CD4-positive, CD25-positive, alpha-beta regulatory T cell (primary cell): ENCODE data around the gene XYLT1. TPM values are rescaled to one million over a fixed set of nuclear protein-coding genes. Genes with fewer than 3 reads are reported as not detected.
A peak's percentile ranks its signal among the peaks of the same experiment; 100 is the strongest.

Experiments
- ATAC-seq, 2 donors: fragments of 150-1000 bp; cut with Tn5 transposase; one replicate each; pipeline ENCODE4 v1.10.0; 2021; ENCODE audit warnings: low read depth in 2 of 2, moderate number of reproducible peaks in 2 of 2, moderate library complexity in 1 of 2
- DNase-seq, 3 donors: peaks; one replicate each; pipeline versions ENCODE4 v3.0.0 to v3.0.0-alpha.2; 2012 to 2022; ENCODE audit warnings: mixed read lengths in 1 of 3
- H3K27ac ChIP-seq: one replicate; pipeline ENCODE4 v1.7.0; 2013; ENCODE audit warnings: mild to moderate bottlenecking, low read length; ENCODE audit not compliant: insufficient read depth, poor library complexity, severe bottlenecking
- H3K27me3 ChIP-seq: one replicate; pipeline ENCODE4 v1.7.0; 2013; ENCODE audit warnings: low read length; ENCODE audit not compliant: control insufficient read depth, insufficient read depth
- H3K36me3 ChIP-seq: one replicate; pipeline ENCODE4 v1.7.0; 2013; ENCODE audit warnings: mild to moderate bottlenecking, low read length, moderate library complexity; ENCODE audit not compliant: control insufficient read depth, insufficient read depth
- H3K4me1 ChIP-seq: 2 replicates; pipeline ENCODE4 v1.7.0; 2013; ENCODE audit warnings: mild to moderate bottlenecking, low read length; ENCODE audit not compliant: insufficient read depth, control insufficient read depth, poor library complexity, severe bottlenecking
- H3K4me3 ChIP-seq: one replicate; pipeline ENCODE4 v1.7.0; 2013; ENCODE audit warnings: low read depth, mild to moderate bottlenecking, low read length, moderate library complexity
- H3K9me3 ChIP-seq, 2 experiments: 1 replicate in 1 of 2; 2 replicates in 1 of 2; pipeline ENCODE4 v1.7.0; 2013; ENCODE audit warnings: low read length in 2 of 2, mild to moderate bottlenecking in 1 of 2, moderate library complexity in 1 of 2; ENCODE audit not compliant: control insufficient read depth in 2 of 2
- H3K27ac Mint-ChIP-seq, 3 donors: one replicate each; pipeline ENCODE4 v1.8.0; 2020 to 2022; ENCODE audit warnings: mild to moderate bottlenecking in 3 of 3, mixed read lengths in 3 of 3, moderate library complexity in 2 of 3
- H3K27me3 Mint-ChIP-seq: one replicate; pipeline ENCODE4 v1.8.0; 2022; ENCODE audit warnings: mild to moderate bottlenecking, mixed read lengths
- H3K36me3 Mint-ChIP-seq: one replicate; pipeline ENCODE4 v1.8.0; 2020; ENCODE audit warnings: mixed read lengths
- H3K4me1 Mint-ChIP-seq, 4 donors: one replicate each; pipeline ENCODE4 v1.8.0; 2020 to 2022; ENCODE audit warnings: mixed read lengths in 4 of 4, mild to moderate bottlenecking in 1 of 4
- H3K4me3 Mint-ChIP-seq, 4 donors: one replicate each; pipeline ENCODE4 v1.8.0; 2020 to 2022; ENCODE audit warnings: mild to moderate bottlenecking in 4 of 4, mixed read lengths in 4 of 4, moderate library complexity in 3 of 4
- H3K9me3 Mint-ChIP-seq, 7 donors: one replicate each; pipeline ENCODE4 v1.8.0; 2020 to 2022; ENCODE audit warnings: mixed read lengths in 7 of 7, mild to moderate bottlenecking in 3 of 7, moderate library complexity in 2 of 7
- polyA plus RNA-seq, 4 donors: library from polyadenylated mRNA; unstranded; fragments of 300-500 nt; fragmentation: Illumina TruSeq; gene quantifications; one replicate each; pipeline ENCODE4 v1.2.3, GENCODE V29; 2021
- total RNA-seq: library from RNA; stranded (reverse); gene quantifications from one replicate; pipeline ENCODE4 v1.2.3, GENCODE V29; 2022

Gene XYLT1
- total and polyA plus RNA-seq, 5 donors from 2014 or later = 0.68 to 26.3 (median 3.1) TPM

DNA sequence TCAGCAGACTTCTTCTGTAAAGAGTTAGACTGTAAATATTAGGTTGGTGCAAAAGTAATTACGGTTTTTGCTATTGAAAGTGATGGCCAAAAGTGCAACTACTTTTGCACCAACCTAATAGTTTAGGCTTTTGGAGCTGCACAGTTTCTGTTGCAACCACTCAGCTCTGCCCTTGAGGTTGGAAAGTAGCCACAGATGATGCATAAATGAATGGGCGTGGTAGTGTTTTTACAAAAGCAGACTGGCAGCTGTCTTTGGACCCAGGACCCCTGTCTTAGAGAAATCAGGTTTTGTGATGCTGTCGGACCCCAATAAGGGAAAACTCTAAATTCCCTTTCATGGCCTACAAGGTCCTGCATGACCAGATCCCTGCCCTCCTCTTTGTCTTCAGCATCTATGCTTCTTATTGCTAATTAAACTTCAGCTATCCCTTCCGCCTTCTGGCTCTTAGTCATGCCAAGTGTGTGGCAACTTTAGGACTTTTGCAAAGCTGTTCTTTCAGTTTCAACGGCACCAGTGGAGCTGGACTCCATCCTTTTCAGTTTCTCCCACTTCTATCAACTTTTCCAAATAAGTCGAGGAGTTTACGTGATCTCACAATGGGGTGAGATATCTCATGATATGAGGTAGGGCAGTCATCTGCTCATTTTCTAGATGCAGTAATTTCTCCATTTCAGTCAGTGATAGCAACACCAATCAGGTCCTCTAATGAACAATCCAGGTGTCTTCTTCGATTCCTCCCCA lies 232.3 kb downstream of the XYLT1 start:
- no peaks in the 10 kb centered on the region for H3K27me3 Mint-ChIP-seq
- H3K4me1 Mint-ChIP-seq = peaks cover 11 to 31% (median 24%) of the 10 kb centered on the region in 4 donors
- no peaks in the 10 kb centered on the region for H3K9me3 ChIP-seq
- no peak overlapping the region for H3K4me3 Mint-ChIP-seq
- peaks cover 7% of the 10 kb centered on the region for H3K36me3 ChIP-seq
- H3K27ac Mint-ChIP-seq = peak overlapping the region in 1 of 3 donors; percentile 26
- no peaks in the 10 kb centered on the region for H3K4me1 ChIP-seq
- no peak for ATAC-seq
- peak in 1 of 3 donors; percentile 21 for DNase-seq
- H3K4me3 ChIP-seq = no peak overlapping the region
- no peaks in the 10 kb centered on the region for H3K27me3 ChIP-seq
- H3K27ac ChIP-seq = no peak overlapping the region
- H3K9me3 Mint-ChIP-seq = peaks cover 0 to 2% (median 0%) of the 10 kb centered on the region in 7 donors
- peaks cover 43% of the 10 kb centered on the region for H3K36me3 Mint-ChIP-seq

DNA sequence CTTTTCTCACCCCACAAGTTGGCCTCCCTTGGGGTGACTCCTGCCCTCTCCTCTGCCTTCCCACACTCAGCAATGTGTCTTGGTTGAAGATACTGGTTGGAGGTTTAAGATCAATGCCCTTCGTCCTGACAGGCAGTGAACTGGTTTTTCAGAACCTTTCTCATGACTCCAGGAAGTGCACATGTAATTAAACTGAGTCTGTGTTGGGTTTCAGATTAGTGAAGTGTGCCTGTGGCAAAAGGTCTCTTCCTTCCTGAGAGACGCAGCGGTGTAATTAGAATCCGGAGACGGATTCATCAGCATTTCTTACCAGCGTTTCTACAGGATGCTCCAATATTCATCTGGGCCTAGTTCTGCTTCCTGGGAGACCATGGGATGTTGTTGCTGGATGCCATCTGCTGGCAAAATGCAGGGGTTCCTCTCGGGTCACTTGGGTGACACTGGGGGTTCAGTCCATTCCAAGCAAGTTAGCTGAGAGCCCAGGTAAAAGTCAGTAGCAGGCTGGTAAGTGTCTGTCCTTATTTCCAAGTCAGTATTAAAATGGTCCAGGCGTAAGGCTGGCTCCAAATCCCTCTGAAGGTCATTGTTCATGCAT lies 233.3 kb downstream of the XYLT1 start:
- no peaks in the 10 kb centered on the region for H3K27me3 ChIP-seq

DNA sequence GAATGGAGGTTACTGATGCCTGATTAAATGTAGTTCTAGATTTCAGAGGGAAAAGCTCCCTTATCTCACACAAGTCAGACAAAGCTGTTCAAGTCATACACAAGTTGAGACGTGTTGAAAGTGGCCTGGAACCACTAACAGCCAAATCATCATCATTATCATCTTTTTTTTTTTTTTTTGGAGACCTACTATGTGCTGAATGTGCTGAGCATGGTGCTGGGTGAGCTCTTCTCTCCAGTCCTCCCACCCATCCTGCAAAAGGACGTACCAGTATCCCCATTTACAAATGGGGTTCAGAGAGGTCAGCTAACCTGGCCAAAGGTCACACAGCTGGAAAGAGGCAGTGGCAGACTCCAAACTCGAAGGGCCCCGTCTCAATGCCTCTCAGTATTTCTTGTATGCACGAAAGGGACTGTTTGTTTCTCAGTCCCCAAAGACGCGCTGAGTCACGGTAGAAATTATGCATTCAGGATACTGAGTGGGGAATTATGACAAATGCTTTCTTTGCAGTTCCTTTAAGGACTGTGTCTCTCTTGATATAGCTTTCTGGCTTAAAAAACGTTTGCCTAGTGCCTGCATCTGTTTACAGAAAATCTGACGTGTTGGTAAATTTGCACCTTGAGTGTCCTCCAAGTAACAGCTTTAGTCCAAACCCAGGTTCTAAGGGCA lies 235.5 kb downstream of the XYLT1 start:
- no peaks in the 10 kb centered on the region for H3K27me3 Mint-ChIP-seq
- DNase-seq (no peak), ATAC-seq (no peak)
- no peak overlapping the region for H3K27ac ChIP-seq
- peaks cover 7% of the 10 kb centered on the region for H3K36me3 ChIP-seq
- no peaks in the 10 kb centered on the region for H3K27me3 ChIP-seq
- no peak overlapping the region for H3K4me3 Mint-ChIP-seq
- H3K27ac Mint-ChIP-seq = no peak overlapping the region
- peaks cover 0 to 2% (median 0%) of the 10 kb centered on the region in 7 donors for H3K9me3 Mint-ChIP-seq
- H3K36me3 Mint-ChIP-seq = peaks cover 43% of the 10 kb centered on the region
- H3K4me1 ChIP-seq = no peaks in the 10 kb centered on the region
- no peak overlapping the region for H3K4me3 ChIP-seq
- H3K4me1 Mint-ChIP-seq = peaks cover 11 to 31% (median 22%) of the 10 kb centered on the region in 4 donors
- no peaks in the 10 kb centered on the region for H3K9me3 ChIP-seq

More for the DNA sequence above, 233.3 kb downstream of the XYLT1 start:
- Mint-ChIP-seq H3K36me3 (peaks cover 44% of the 10 kb centered on the region), H3K4me3 (peak overlapping the region in 1 of 4 donors; percentile 13), H3K27ac (peak overlapping the region in 1 of 3 donors; percentile 62), H3K27me3 (no peaks in the 10 kb centered on the region), H3K4me1 (peaks cover 11 to 32% (median 22%) of the 10 kb centered on the region in 4 donors), H3K9me3 (peaks cover 0 to 2% (median 0%) of the 10 kb centered on the region in 7 donors)
- Histone ChIP-seq H3K4me3 (no peak overlapping the region), H3K4me1 (no peaks in the 10 kb centered on the region), H3K9me3 (no peaks in the 10 kb centered on the region), H3K36me3 (peaks cover 7% of the 10 kb centered on the region), H3K27ac (no peak overlapping the region)
- DNase-seq = peak in 1 of 3 donors; percentile 24
- ATAC-seq = no peak

DNA sequence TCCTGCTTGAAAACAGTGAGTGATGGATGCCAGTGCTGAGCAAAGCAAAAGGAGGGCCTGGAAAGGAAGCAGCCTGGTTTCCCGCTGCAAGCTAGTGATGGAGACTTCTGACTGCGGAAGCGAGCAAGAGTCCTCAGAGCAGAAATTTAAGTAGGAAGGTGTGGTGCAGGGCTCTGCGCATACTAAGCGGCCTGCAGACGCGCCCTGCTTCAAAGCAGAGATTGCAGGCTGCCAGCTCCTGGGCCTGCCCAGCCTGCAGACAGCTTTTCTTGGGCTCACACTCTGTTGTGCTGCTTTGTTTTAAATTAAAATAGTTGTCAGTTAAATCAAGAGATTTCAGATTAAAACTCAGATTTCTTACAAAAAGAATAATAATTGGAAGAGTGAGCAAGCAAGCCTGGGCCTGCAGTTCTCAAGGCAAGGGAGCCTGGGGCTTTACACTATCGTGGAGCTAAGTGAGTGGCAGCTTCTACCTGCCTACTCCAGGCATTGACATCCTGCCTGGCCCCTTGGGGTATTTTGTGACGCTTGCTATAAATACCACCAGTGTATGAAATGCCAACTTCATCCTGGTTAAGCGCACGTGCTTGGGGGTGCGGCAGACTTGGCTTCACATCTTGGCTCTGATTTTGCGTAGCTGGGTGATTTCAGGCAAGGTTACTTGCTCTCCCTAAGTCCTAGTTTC lies 237.3 kb downstream of the XYLT1 start:
- peaks cover 9% of the 10 kb centered on the region for H3K36me3 ChIP-seq
- H3K27me3 Mint-ChIP-seq = no peaks in the 10 kb centered on the region
- ATAC-seq = no peak
- no peak overlapping the region for H3K4me3 ChIP-seq
- H3K27ac ChIP-seq = no peak overlapping the region
- H3K9me3 Mint-ChIP-seq = no peaks in the 10 kb centered on the region
- H3K4me3 Mint-ChIP-seq = no peak overlapping the region
- H3K36me3 Mint-ChIP-seq = peaks cover 33% of the 10 kb centered on the region
- no peak overlapping the region for H3K27ac Mint-ChIP-seq
- no peaks in the 10 kb centered on the region for H3K9me3 ChIP-seq
- no peaks in the 10 kb centered on the region for H3K27me3 ChIP-seq
- H3K4me1 ChIP-seq = no peaks in the 10 kb centered on the region
- peaks cover 5 to 17% (median 14%) of the 10 kb centered on the region in 4 donors for H3K4me1 Mint-ChIP-seq
- no peak for DNase-seq

- H3K36me3 Mint-ChIP-seq = peaks cover 34% of the 10 kb centered on the region
- Histone ChIP-seq H3K9me3 (no peaks in the 10 kb centered on the region), H3K27ac (no peak overlapping the region), H3K4me3 (no peak overlapping the region), H3K36me3 (peaks cover 11% of the 10 kb centered on the region), H3K27me3 (no peaks in the 10 kb centered on the region), H3K4me1 (no peaks in the 10 kb centered on the region)
- no peaks in the 10 kb centered on the region for H3K27me3 Mint-ChIP-seq
- peaks cover 0 to 16% (median 13%) of the 10 kb centered on the region in 4 donors for H3K4me1 Mint-ChIP-seq
- ATAC-seq = no peak
- no peak for DNase-seq
- H3K4me3 Mint-ChIP-seq = no peak overlapping the region
- peak overlapping the region in 1 of 3 donors; percentile 33 for H3K27ac Mint-ChIP-seq
- no peaks in the 10 kb centered on the region for H3K9me3 Mint-ChIP-seq
Measured at GRCh38 chr16:17232487-17232886, 238.3 kb downstream of the XYLT1 start.

DNA sequence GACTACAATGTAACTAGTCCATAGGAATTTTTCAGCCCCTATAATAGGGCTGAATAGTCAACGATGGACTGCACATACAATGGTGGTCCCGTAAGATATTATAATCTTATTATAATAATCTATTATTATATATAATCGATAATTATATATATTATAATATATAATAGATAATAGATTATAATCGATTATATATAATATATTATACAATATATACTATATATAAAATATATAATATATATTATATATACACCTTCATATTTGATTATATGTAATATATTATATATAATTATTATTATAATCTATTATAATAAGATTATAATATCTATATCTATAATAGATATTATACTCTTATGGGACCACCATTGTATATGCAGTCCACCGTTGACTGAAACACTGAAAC lies 238.8 kb downstream of the XYLT1 start:
- peaks cover 36% of the 10 kb centered on the region for H3K36me3 Mint-ChIP-seq
- no peaks in the 10 kb centered on the region for H3K27me3 Mint-ChIP-seq
- no peak overlapping the region for H3K27ac ChIP-seq
- H3K36me3 ChIP-seq = peaks cover 8% of the 10 kb centered on the region
- H3K4me3 Mint-ChIP-seq = no peak overlapping the region
- no peak overlapping the region for H3K27ac Mint-ChIP-seq
- no peak overlapping the region for H3K4me3 ChIP-seq
- H3K4me1 ChIP-seq = no peaks in the 10 kb centered on the region
- DNase-seq (no peak), ATAC-seq (no peak)
- no peaks in the 10 kb centered on the region for H3K9me3 ChIP-seq
- peaks cover 0 to 14% (median 10%) of the 10 kb centered on the region in 4 donors for H3K4me1 Mint-ChIP-seq
- H3K27me3 ChIP-seq = no peaks in the 10 kb centered on the region
- H3K9me3 Mint-ChIP-seq = no peaks in the 10 kb centered on the region

DNA sequence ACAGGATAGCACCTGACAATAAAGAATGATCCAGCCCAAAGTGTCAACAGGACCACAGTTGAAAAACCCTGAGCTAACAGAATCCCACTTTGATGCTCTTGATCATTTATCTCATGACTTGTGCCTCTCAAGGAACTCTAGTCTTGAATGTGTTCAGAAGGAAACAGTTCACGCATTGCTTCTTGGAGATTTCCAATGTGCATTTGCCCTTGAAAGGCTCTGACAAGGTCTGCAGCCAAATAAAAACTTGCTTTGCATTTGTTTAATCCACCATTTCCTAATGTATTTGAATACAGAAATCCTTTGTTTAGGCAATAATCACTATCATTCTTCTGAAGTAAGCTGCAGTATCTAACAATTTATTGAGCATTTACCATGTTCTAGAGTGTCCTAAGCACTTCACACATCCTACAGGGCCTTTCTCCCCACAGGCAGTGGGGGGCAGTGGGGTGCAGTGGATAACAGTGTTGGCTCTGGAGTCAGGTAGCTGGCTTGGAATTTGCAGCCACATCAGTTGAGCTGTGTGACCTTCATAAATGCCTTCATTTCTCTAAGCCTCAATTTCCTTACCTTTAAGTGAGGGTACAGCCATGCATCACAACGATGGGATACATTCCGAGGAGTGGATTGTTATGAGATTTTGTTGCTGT lies 239.7 kb downstream of the XYLT1 start:
- H3K4me1 Mint-ChIP-seq = peaks cover 0 to 14% (median 9%) of the 10 kb centered on the region in 4 donors
- Histone ChIP-seq H3K4me1 (no peaks in the 10 kb centered on the region), H3K4me3 (no peak overlapping the region), H3K9me3 (no peaks in the 10 kb centered on the region), H3K27me3 (no peaks in the 10 kb centered on the region), H3K36me3 (peaks cover 4% of the 10 kb centered on the region), H3K27ac (no peak overlapping the region)
- H3K36me3 Mint-ChIP-seq = peaks cover 33% of the 10 kb centered on the region
- peak in 1 of 3 donors; percentile 28 for DNase-seq
- H3K27ac Mint-ChIP-seq = peak overlapping the region in 1 of 3 donors; percentile 9
- no peak overlapping the region for H3K4me3 Mint-ChIP-seq
- no peaks in the 10 kb centered on the region for H3K9me3 Mint-ChIP-seq
- no peaks in the 10 kb centered on the region for H3K27me3 Mint-ChIP-seq
- no peak for ATAC-seq
